GM19324 (cell line): ENCODE measurements around the gene FOXN3.

Experiments used
- ATAC-seq: cut with Tn5 transposase; IDR thresholded peaks from one replicate; pipeline ENCODE4 v1.9.1; 2021; ENCODE audit warnings: mild to moderate bottlenecking, moderate library complexity; ENCODE audit not compliant: unreplicated experiment, low FRiP score

The FOXN3 gene

DNA sequence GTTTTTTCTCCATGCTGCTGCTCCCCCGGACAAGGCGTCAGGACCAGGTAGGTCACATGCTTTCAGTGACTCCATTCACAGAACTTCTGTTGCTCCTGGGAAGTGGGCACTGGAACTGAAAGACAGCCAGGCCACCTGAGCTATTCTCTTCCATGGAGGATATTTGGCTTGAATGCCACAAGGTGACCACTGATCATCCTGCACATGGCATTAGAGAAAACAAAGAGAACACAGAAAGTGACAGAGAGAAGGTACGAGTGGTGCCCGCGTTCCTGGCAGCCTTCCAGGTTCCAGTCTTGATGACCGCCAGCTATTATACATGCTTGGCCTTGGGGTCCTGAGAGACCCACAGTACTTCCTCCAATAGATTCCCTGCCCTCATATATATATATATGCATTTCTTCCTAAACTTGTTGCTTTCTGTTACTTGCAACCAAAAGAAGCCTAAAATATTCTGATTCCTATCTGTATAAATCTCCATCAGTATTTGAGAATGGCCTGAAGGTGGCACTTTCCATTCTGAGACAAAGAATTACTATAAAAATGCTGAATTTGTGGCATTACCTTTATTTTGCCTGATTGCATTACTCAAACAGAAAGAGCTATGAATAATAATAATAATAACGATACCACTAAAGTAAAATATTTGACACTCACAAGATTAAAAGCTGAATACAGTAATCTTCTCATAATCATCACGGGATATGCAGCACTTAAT lies 174.9 kb downstream of the FOXN3 start:
- no peak for ATAC-seq

DNA sequence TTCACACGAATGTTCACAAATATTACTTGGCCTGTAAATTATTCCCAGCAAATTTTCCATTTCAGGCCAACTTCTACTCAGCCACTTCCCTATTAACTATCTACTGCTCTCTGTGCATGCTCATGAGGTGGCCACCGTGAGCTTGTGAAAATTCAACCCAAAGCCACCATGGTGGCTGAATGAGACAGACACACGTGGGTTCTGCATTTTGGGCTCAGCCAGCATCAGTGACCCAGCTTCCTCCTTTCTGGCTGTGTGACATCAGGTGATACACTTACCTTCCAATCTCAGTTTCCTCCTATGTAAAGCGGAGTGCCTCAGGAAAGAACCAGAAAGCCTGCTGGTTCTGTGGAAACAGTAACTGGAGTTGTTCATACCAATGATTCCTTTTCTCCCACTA lies 175.8 kb downstream of the FOXN3 start:
- no peak for ATAC-seq

DNA sequence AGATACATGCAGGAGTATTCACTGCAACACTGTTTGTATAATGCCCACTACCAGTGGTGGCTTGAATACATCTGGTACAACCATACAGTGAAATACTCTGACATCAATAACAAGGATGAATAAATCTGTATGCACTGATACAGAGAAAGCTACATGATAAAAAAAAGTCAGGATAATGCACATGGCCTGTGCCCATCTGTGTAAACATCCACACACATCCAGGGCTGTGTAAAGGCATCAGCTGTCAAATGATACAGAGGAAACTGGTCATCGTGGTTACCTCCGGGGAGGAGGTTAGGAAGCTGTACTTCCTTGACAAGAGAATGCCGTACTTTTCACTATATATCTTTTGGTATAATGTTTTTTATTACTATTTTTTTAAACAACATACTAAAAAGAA lies 176.6 kb downstream of the FOXN3 start:
- no peak for ATAC-seq

DNA sequence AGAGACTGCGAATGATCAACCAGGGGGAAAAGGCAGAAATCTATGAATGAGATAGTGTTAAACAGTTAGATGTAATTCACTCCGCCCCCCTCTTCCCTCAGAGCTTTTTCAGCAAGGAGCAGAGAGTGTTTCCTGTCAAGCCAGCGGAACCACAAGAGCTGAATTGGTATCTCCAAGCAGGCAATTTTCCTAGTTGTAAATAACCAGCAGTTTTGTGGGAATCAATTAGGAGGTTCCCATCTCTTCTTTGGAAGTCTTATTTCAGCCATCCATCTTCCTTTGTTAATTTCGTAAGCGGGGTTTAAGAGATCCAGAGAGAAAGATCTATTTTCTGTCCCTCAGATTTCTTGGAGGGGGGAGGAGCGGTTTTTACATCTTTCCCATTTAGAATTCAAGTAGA lies 178.0 kb downstream of the FOXN3 start:
- ATAC-seq, result no peak

DNA sequence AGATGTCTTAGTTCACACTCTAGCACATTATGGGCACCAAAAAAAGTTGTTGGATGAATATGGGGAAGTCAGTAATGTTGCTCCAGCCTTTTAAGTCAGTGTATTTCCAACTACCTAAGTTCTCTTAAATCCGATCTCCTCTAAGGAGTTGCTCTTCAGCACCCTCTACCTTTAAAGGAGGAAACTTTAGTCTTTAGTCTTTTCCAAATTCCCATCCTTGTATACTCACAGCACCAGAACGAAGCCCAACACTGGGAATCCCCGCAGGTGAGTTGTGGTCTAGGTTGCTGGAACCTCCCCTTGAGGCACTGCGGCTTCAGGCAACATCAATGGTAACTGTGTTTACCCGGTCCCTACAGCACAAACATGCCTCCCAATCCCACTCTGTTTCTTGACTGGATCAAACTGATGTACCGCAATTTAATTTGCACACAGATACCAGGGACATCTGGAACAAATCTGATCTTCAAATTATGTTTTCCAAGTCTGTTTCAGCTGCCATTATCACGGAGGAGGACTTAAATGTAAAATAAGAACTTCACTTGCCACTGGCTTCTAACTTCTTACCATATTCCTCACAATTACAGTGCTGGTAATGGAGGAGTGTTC lies 179.0 kb downstream of the FOXN3 start:
- ATAC-seq, result no peak

DNA sequence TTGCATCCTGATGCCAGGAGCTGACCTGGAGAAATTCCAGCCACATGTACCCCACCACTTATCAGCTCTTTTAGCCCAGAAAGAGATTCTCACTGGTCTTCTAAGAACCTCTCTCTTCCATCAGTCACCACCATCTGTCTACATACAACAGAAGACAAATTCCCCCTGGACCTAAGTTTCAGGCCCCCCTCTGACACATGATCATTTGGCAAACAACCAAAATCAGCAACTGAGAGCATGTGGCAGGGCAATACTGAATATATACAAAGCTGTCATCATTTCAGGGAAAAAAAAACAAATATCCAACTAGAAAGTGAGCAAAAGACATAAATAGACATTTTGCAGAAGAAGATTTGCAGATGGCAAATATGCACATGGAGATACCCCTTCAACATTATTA lies 180.2 kb downstream of the FOXN3 start:
- no peak for ATAC-seq

DNA sequence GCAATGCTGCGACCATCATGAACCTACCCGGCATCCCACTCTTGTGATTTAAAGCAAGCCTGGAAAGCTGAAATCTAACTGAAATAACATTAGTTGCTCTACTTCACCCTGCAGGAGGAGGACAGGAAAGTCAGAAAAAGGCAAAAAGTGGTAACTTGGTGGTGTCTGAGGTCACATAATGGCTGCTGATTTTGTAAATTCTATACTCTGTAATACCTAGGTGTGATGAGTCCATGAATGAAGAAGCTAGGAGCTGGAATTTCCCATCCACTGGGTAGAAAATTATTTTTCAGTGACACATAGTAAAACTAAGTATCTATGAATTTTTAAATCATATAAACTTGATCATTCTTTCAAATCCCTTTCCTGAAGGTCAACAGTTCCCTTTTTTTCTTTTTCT lies 183.8 kb downstream of the FOXN3 start:
- no peak for ATAC-seq

DNA sequence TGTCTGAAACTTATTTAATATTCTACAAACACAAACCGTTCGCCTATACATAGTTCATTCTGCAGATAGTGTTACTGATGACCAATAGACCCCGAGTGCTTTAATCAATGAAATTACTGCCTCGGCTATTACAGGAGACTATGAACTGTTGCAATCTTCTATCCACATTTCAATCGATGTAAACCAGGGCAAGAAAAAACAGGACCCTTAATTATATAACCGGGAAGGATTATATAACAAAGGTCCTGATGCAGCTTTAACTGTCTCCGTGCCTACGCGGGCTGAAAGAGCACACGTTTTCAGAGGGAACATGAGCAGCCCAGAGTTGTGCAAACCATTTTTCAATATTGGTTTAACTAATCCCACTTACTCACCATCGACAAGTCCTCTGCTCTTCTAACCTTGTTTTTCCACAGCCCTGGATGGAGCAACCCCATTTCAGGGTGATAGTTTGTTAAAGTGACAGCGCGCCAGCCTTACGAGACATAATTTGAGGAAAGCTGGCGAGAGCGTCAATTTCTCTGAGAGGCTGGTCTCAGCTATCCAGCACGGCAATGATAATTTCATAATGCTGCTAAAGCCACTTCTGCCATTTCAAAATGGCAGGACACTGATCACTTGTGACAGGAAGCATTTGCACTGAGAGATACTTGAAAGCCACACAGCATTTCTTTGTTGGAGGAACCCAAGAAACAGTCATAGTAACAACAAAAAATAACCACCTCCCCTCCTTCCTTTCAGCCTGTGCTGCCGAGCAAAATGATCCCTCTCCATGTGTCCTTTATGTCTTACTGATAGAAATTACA lies 184.6 kb downstream of the FOXN3 start:
- ATAC-seq, result no peak

DNA sequence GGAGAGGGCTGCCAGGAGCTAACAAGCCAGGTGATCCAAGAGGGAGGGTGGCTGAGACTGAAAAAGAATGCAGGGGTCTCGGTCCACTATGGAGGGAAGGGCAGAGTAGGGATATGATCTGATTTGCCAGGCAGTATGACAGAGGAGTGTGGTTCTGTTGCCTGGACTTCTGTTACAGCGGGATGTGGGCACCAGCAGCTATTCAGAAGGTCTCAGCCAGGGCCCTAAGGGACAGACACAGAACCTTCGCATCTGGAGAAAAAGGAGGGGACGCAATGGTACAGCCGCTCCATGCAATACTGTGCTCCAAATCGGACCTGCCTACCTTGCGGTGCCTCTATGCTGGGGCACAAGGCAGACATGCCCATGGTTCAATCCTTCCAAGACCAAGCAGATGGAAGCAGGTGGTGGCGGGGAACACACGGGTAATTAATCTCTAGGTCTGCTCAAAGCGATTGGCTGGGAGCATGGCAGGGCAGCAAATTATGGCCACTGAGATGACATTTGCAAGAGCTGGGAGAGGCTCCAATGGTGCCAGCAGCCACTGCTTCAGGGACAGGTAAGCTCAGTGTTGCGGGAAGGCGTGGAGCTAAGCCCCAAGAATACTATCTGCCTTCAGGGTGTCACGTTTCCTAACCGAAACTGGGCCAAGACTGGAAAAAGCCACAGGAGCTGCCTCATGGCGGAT lies 185.5 kb downstream of the FOXN3 start:
- ATAC-seq, result no peak

DNA sequence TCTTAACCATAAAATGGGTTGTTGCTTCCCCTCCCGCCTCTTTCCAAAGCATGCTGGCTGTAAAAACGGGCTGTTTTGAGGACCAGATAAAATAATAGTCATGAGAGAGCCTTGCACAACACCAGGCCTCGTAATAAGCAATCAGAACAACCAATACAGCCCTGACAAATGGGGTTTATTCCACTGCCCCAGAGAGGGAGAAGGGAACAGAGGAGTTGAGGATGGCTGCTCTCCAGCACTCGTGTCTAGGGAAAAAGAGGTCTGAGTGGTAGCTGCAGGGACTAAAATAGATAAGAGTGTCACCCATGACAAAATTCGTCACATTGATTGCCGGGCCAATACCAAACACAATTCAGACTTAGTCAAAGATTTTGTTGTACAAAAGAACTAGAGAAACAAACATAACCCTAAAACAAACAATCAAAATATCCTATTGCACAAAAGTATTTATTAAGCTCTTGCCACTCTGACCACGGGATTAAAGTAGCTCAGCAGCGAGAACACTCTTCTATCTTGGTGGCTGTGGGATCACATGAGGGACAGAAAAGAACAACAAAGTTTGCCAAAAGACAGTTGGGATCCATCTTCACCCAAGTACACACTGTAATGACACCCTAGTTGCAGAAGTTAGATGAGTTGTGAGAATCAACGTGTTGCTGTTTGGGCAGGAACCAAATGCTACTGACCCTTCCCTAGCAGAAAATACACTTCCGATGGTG lies 188.0 kb downstream of the FOXN3 start:
- no peak for ATAC-seq

DNA sequence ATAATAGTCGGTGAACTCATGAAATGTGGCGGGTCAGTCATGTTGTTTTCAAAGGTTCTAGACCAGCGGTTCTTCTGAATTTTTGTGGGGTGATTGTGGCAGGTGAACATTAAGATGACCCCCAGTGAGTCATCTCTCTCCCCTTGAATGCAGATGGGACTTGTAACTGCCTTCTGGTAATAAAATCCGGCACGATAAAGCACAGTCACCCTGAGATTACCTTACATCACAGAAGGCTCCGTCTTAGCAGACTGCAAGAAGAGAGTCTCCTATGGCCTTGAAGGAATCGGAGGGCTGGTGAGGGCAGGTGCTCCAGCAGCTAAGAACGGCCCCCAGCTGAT lies 189.6 kb downstream of the FOXN3 start:
- no peak for ATAC-seq

DNA sequence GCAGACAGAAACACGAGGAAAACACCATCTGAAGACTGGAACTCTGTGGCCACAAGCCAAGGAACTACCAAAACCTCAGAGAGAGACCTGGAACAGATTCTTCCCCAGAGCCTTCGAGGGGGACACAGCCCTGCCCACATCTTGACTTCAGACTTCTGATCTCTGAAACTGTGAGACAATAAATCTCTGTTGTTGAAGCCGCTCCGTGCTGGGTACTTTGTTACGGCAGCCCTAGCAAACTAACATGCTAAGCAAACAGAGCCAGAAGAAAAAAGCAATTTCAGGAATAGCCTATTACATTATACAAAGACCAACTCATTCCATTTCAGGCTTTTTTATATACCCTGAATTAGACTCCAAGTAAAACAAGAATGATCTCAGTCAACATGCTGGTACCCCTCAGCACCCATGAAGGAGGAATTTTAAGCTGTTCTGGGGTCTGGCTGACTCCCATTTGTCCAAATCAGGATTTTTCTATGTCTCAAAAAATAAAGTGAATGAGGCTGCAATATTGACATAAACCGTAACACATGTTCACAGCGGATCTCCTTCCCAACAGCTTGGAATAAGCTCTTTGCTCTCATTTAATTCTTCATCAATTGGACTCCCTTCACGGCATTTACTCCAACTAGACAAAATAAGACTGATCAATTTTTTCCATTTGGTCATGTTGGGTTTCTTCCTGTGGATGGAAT lies 190.1 kb downstream of the FOXN3 start:
- no peak for ATAC-seq

DNA sequence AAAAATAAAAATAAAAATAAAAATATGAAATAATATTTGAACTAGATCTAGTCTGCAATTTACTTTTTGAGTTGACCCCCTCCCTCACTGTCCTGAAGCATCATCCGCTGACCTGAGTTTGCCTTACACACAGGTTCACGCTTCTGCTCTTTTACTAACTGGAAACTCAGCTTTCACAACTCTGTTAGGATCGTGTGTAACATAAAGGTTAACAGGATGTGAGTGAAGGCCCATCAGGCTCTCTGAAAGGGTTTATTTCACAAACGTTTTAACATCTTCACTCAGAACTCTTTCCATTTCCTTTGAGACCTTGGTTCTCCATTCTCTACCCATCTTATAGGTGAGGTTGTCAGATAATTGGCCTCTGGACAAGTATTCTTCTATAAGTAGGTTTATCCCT lies 191.4 kb downstream of the FOXN3 start:
- no peak for ATAC-seq

DNA sequence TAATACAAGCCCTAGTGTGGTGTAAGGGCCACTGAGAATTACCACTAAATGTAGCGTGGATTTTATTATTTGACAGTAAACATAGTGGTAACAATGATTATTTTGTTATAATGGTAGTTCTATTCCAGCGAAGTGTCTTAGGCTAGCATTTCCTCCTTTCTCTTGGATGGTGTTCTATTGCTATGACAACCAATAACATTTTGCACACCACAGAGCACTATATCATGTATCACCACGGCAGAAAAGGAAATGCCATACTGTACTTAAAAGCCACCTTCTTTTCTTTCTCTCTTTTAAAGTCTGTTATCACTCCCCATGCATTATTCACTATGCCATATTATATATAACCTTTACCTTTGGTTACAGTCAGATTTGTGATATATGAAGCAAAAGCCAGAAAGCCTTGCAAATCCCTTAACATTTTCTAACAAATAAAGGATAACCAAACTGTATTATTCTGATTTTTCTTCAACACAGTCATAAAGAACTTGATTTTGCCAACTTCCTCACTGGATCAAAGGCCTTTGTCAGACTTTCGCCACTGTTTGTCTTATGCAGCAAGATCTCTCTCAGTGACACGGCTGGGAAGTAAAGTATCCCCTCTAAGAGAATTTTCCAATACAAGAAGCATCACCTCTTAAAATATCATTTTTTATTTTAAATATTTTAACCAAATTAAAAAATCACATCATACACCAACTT lies 195.8 kb downstream of the FOXN3 start:
- no peak for ATAC-seq

DNA sequence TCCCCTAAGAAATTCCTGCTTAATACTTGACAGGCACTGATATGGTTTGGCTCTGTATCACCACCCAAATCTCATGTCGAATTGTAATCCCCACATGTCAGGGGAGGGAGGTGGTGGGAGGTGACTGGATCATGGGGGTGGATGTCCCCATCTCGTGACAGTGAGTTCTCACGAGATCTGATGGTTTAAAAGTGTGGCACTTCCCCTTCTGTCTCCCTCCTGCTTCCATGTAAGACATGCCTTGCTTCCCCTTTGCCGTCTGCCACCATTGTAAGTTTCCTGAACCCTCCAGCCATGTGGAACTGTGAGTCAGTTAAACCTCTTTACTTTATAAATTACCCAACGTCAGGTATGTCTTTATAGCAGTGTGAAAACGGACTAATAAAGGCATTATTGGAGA lies 198.0 kb downstream of the FOXN3 start:
- no peak for ATAC-seq

DNA sequence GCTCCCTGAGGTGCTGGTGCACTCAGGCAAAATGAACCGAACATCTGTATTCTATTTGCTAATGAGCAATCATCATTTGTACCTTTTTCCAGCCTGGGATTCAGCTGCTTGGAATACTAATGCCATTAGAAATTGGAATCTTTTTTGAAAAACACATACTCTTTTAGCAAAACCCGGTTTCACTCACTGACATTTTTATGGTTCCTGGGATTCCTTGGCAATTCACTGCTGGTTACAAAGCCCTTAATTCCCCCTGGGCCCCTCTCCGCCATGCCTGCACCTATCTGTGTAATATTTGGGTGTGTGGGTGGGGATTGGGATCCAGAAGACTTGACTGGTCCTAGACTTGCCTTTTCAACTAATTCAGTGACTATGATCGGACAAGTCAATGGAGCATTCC lies 199.1 kb downstream of the FOXN3 start:
- no peak for ATAC-seq

DNA sequence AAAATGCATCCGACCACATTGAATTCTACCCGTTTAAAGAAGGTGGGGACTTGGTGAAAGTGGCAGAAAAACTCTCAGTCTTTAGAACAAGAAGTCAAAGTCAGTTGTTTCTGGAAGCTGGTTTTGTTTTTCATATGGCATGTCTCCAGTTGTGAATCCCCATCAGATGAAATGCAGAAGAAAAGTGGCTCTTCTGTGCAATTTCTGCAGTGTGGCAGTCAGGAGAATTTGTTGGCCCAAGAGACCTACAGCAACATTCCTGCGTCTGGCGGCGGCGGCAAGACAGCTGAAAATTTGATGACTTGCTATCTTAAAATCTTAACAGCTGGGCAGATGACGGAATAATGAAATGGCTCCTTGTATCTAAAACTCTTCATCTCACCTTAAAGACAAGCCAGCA lies 201.5 kb downstream of the FOXN3 start:
- no peak for ATAC-seq

DNA sequence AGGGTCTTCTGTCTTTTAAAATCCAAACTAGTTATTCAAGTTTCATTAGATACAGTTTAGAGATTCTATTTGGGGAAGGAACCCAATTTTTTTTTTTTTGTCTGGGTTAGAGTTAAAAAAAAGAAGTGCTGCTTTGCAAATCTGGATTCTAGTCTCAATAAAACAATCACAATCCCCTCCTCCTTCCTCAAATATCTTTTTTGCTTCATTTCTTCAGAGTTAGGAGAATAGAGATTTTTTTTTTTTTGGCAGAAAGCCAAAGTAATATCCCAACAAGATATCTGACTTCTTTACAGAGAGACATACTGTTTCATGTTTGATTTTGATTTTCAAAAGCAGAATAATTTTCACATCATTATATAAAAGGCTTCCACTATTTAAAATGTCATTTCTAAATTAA lies 201.9 kb downstream of the FOXN3 start:
- no peak for ATAC-seq

DNA sequence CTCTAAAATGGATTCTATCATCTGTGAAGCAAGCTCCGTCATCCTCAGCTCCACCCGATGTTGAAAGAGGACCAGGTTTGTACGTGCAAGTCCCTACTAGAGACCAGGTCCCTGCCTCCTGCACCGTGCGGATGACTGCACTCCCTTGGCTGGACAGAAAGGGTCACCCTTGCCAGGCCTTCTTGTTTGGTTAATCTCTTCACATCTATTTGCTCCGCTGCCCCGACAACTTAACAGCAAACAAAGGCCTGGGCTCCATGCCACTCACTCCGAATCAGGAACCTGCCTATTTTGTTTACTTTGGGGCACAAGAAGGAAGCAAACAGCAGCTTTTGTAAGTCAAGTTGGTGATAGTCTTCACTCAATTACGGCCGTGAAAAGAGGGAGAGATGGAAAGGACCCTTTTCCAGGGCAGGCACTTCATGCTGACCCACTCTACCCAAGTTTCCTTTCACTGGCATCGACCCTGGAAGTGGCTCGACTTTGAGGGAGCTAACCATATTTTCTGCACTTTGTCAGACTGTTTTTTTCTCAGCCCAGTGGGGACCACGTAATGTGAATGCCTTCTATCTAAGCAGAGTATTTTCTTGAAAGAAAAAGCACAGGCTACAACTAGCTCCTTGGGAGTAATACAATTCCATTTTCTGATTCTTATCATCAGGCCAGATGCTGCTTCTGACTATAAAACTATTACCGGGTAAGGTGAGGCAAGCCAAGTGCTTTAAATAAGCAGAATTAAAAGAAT lies 202.6 kb downstream of the FOXN3 start:
- ATAC-seq, result no peak
